Lung (tissue), 12 donors: ENCODE measurements around the gene CILP2. TPM values are rescaled to one million over a fixed set of nuclear protein-coding genes. Genes with fewer than 3 reads are reported as not detected.

Experiments
- ATAC-seq: fragments of 200-7000 bp; cut with Tn5 transposase; one replicate; pipeline ENCODE4 v1.9.1; 2020; ENCODE audit warnings: moderate number of reproducible peaks; ENCODE audit not compliant: insufficient read depth, low FRiP score
- DNase-seq, 3 donors: peaks; one replicate each; pipeline ENCODE4 v3.0.0-alpha.2; 2013 to 2017
- H3K27ac ChIP-seq, 2 donors: one replicate each; pipeline ENCODE4 v1.5.1; 2013; ENCODE audit warnings: mild to moderate bottlenecking in 2 of 2, moderate library complexity in 2 of 2, control low read depth in 1 of 2, inconsistent platforms in 1 of 2, low read depth in 1 of 2, low read length in 1 of 2
- H3K27me3 ChIP-seq, 3 donors: one replicate each; pipeline ENCODE4 v1.5.1; 2013; ENCODE audit warnings: low read length in 2 of 3; ENCODE audit not compliant: control insufficient read depth in 3 of 3, insufficient read depth in 3 of 3
- H3K36me3 ChIP-seq, 4 donors: one replicate each; pipeline ENCODE4 v1.5.1; 2013; ENCODE audit warnings: low read length in 4 of 4, mild to moderate bottlenecking in 1 of 4, moderate library complexity in 1 of 4; ENCODE audit not compliant: control insufficient read depth in 4 of 4, insufficient read depth in 4 of 4
- H3K4me1 ChIP-seq, 5 donors: one replicate each; pipeline ENCODE4 v1.5.1; 2013; ENCODE audit warnings: low read length in 5 of 5, mild to moderate bottlenecking in 2 of 5, moderate library complexity in 1 of 5; ENCODE audit not compliant: control insufficient read depth in 5 of 5, insufficient read depth in 5 of 5
- H3K4me3 ChIP-seq: one replicate; pipeline ENCODE4 v1.5.1; 2013; ENCODE audit warnings: mild to moderate bottlenecking, control low read depth, moderate library complexity
- H3K9ac ChIP-seq, 2 donors: one replicate each; pipeline ENCODE4 v1.5.1; 2013; ENCODE audit warnings: low read length in 2 of 2, control low read depth in 1 of 2; ENCODE audit not compliant: insufficient read depth in 1 of 2
- H3K9me3 ChIP-seq, 4 donors: one replicate each; pipeline ENCODE4 v1.5.1; 2013; ENCODE audit warnings: low read length in 3 of 4, mild to moderate bottlenecking in 1 of 4, moderate library complexity in 1 of 4; ENCODE audit not compliant: control insufficient read depth in 4 of 4, insufficient read depth in 3 of 4
- WGBS, 2 donors: extraction: QIAGEN DNeasy Blood & Tissue Kit; methylation state at CpG; one replicate each; pipeline ENCODE4 v1.1.7; 2013; 5-methylcytosine and 5-hydroxymethylcytosine counted together
- polyA plus RNA-seq, 2 donors: library from polyadenylated mRNA; stranded (reverse); fragments of 200-250 nt; gene quantifications; one replicate each; pipeline ENCODE4 v1.2.1, GENCODE V29; 2013
- total RNA-seq, 2 donors: library from RNA; depleted of rRNA in 1 of 2; stranded (reverse); fragments of >200 nt in 1 of 2; gene quantifications; one replicate each; pipeline ENCODE4 v1.2.1, GENCODE V29; 2014 to 2021
- TF ChIP-seq, protein P1 (sequence below): IDR thresholded peaks from 2 replicates; pipeline ENCODE4 v1.5.1; 2012; ENCODE audit warnings: mild to moderate bottlenecking; ENCODE audit errors: control extremely low read depth, extremely low read depth
- donor health status: control.
- donor health status: control.
- donor health status: Bipolar disorder and iron deficiency.
- donor health status: healthy.
- donor health status: DM: yes; HTN: yes; CAD: no.

CILP2 gene
- total and polyA plus RNA-seq, 4 donors = 0.06 to 0.68 (median 0.38) TPM

DNA sequence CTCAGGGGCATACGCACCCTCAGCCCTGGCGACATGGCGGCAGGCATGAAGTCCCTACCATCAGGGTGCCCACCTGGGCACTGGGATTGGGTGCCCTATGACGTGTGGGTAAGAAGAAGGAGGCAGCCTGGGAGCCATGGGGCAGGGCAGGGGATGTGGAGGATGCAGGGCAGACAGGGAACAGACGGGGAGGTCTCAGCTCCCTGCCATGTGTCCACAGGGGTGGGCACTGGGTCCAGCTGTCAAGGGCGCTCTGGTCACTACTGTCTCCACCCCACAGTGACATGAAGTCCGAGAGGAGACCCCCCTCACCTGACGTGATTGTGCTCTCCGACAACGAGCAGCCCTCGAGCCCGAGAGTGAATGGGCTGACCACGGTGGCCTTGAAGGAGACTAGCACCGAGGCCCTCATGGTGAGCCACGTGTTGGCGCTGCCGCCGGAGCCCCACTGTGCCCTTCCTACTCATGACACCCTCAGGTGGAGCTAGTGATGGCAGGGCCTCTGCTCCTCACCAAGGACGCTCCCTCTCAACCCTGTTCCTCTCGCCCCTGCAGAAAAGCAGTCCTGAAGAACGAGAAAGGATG, 45.9 kb upstream of the CILP2 start:
- H3K36me3 ChIP-seq = peaks cover 3 to 36% (median 15%) of the 10 kb centered on the region in 4 donors

GRCh38 chr19:19493841-19494546, 44.1 kb upstream of the CILP2 start:
- no peak overlapping the region for H3K9ac ChIP-seq
- 92 to 96% methylated on average over 15 of the region's 15 CpGs for WGBS, 2 donors
- DNase-seq = no peak
- TF ChIP-seq, protein P1, sequence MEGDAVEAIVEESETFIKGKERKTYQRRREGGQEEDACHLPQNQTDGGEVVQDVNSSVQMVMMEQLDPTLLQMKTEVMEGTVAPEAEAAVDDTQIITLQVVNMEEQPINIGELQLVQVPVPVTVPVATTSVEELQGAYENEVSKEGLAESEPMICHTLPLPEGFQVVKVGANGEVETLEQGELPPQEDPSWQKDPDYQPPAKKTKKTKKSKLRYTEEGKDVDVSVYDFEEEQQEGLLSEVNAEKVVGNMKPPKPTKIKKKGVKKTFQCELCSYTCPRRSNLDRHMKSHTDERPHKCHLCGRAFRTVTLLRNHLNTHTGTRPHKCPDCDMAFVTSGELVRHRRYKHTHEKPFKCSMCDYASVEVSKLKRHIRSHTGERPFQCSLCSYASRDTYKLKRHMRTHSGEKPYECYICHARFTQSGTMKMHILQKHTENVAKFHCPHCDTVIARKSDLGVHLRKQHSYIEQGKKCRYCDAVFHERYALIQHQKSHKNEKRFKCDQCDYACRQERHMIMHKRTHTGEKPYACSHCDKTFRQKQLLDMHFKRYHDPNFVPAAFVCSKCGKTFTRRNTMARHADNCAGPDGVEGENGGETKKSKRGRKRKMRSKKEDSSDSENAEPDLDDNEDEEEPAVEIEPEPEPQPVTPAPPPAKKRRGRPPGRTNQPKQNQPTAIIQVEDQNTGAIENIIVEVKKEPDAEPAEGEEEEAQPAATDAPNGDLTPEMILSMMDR = no peak
- H3K4me1 ChIP-seq = peaks cover 5 to 16% (median 13%) of the 10 kb centered on the region in 5 donors
- no peaks in the 10 kb centered on the region for H3K27me3 ChIP-seq
- H3K36me3 ChIP-seq = peaks cover 11 to 54% (median 21%) of the 10 kb centered on the region in 4 donors
- no peak overlapping the region for H3K4me3 ChIP-seq
- H3K9me3 ChIP-seq = no peaks in the 10 kb centered on the region
- ATAC-seq = no peak
- no peak overlapping the region for H3K27ac ChIP-seq

More for the DNA sequence above, 45.9 kb upstream of the CILP2 start:
- Histone ChIP-seq H3K27ac (no peak overlapping the region), H3K4me1 (peaks cover 9 to 32% (median 23%) of the 10 kb centered on the region in 5 donors), H3K27me3 (no peaks in the 10 kb centered on the region), H3K9ac (no peak overlapping the region), H3K9me3 (no peaks in the 10 kb centered on the region), H3K4me3 (no peak overlapping the region)
- DNase-seq (no peak), ATAC-seq (no peak)
- WGBS, 2 donors = 91 to 93% methylated on average over 21 of the region's 21 CpGs
- TF ChIP-seq, protein P1 = no peak

- no peaks in the 10 kb centered on the region for H3K9me3 ChIP-seq
- DNase-seq = no peak
- H3K36me3 ChIP-seq = peaks cover 13 to 73% (median 25%) of the 10 kb centered on the region in 4 donors
- 93 to 98% methylated on average over 30 of the region's 30 CpGs for WGBS, 2 donors
- no peaks in the 10 kb centered on the region for H3K27me3 ChIP-seq
- TF ChIP-seq, protein P1 = no peak
- no peak for ATAC-seq
- no peak overlapping the region for H3K4me3 ChIP-seq
- no peak overlapping the region for H3K27ac ChIP-seq
- no peak overlapping the region for H3K9ac ChIP-seq
- H3K4me1 ChIP-seq = no peaks in the 10 kb centered on the region
These were observed 42.2 kb upstream of the CILP2 start for GRCh38 chr19:19495614-19496603.
